DMS 273 (cell line): ENCODE results near the gene EFNA4.

ENCODE experiments used
- DNase-seq: peaks from one replicate; lab custom pipeline; 2025; ENCODE audit not compliant: unreplicated experiment; lab: John Stamatoyannopoulos, UW

The EFNA4 gene

GRCh38 chr1:155032886-155033285 lies 30.7 kb upstream of the EFNA4 start:
- DNase-seq = no peak

- DNase-seq = no peak
Measured at GRCh38 chr1:155033524-155033923, 30.0 kb upstream of the EFNA4 start, which contains the start of the genes DCST1 and DCST2. TSS of gene DCST1 (plus strand) at chr1:155033824. CDS start at chr1:155034037, 213 bp downstream. TSS of gene DCST2 (minus strand) at chr1:155033781. CDS start at chr1:155033701, 80 bp downstream.

- no peak for DNase-seq
Measured at GRCh38 chr1:155034318-155035208, 29.0 kb upstream of the EFNA4 start.

GRCh38 chr1:155035936-155036335 lies 27.6 kb upstream of the EFNA4 start:
- no peak for DNase-seq

GRCh38 chr1:155037043-155037442 lies 26.5 kb upstream of the EFNA4 start:
- DNase-seq = no peak

GRCh38 chr1:155037851-155038441 lies 25.6 kb upstream of the EFNA4 start:
- DNase-seq = no peak

GRCh38 chr1:155038602-155039307 lies 24.8 kb upstream of the EFNA4 start:
- no peak for DNase-seq

- no peak for DNase-seq
Measured at GRCh38 chr1:155039308-155039669, 24.3 kb upstream of the EFNA4 start.

- DNase-seq = no peak
Measured at GRCh38 chr1:155040358-155041093, 23.0 kb upstream of the EFNA4 start.

GRCh38 chr1:155042789-155043188 lies 20.8 kb upstream of the EFNA4 start:
- no peak for DNase-seq

- no peak for DNase-seq
Measured at GRCh38 chr1:155043301-155043702, 20.2 kb upstream of the EFNA4 start.

- no peak for DNase-seq
Measured at GRCh38 chr1:155043793-155044192, 19.7 kb upstream of the EFNA4 start.

GRCh38 chr1:155044365-155044764 lies 19.2 kb upstream of the EFNA4 start:
- DNase-seq = no peak

GRCh38 chr1:155044812-155045657 lies 18.5 kb upstream of the EFNA4 start:
- peak; percentile 94 for DNase-seq

GRCh38 chr1:155048449-155049334 lies 14.8 kb upstream of the EFNA4 start:
- no peak for DNase-seq

GRCh38 chr1:155049651-155050559 lies 13.6 kb upstream of the EFNA4 start:
- DNase-seq = peak; percentile 59

GRCh38 chr1:155050560-155051341 lies 12.8 kb upstream of the EFNA4 start, which contains the start of gene ADAM15:
TSS of gene ADAM15 (plus strand) at chr1:155051316. CDS start at chr1:155051387, 71 bp downstream.
- peak; percentile 90 for DNase-seq
